ENCODE measurements around the gene THAP10.

GRCh38 chr15:70870051-70870450, 22.2 kb downstream of the THAP10 start:
- no peak for TF ChIP-seq CTCF (IDR thresholded peaks at IDR 0.05)
- no peak for TF ChIP-seq POLR2A (IDR thresholded peaks at IDR 0.05)

All from adrenal gland (tissue), 5 donors.